Hematopoietic multipotent progenitor cell treated with erythropoietin and hydrocortisone succinate and interleukin-3 and kit ligand, for 17 days (in vitro differentiated cells): ENCODE results near the gene SMYD5.
"Not testable (repeated sequence)": the region's sequence is repeated elsewhere in the genome, so short reads cannot be mapped to it uniquely, and the experiment has no call there.

ENCODE experiments used
- DNase-seq: peaks from one replicate; pipeline ENCODE4 v3.0.0-alpha.2; 2015; ENCODE audit warnings: low spot score

The SMYD5 gene

GRCh38 chr2:73214120-73215035 lies at the start of gene SMYD5:
SMYD5 (plus strand) TSS chr2:73214245; CDS start chr2:73214267, 22 bp downstream.
- DNase-seq, result peak; percentile 85

GRCh38 chr2:73165978-73166377 lies 48.1 kb upstream of the SMYD5 start:
- DNase-seq, result not testable (repeated sequence)

- DNase-seq, result not testable (repeated sequence)
These were observed 47.2 kb upstream of the SMYD5 start for GRCh38 chr2:73166813-73167212.

- not testable (repeated sequence) for DNase-seq
These were observed 45.7 kb upstream of the SMYD5 start for GRCh38 chr2:73168348-73168747.

- not testable (repeated sequence) for DNase-seq
These were observed 43.7 kb upstream of the SMYD5 start for GRCh38 chr2:73170341-73170740.

- DNase-seq, result no peak
These were observed 41.1 kb upstream of the SMYD5 start for GRCh38 chr2:73172963-73173362.

- DNase-seq, result no peak
These were observed 40.3 kb upstream of the SMYD5 start for GRCh38 chr2:73173781-73174180.

GRCh38 chr2:73174244-73174643 lies 39.8 kb upstream of the SMYD5 start:
- no peak for DNase-seq

- no peak for DNase-seq
These were observed 38.9 kb upstream of the SMYD5 start for GRCh38 chr2:73174941-73175662.

GRCh38 chr2:73175663-73176204 lies 38.3 kb upstream of the SMYD5 start:
- no peak for DNase-seq

GRCh38 chr2:73176205-73176880 lies 37.7 kb upstream of the SMYD5 start:
- no peak for DNase-seq

GRCh38 chr2:73176881-73177644 lies 37.0 kb upstream of the SMYD5 start:
- peak; percentile 77 for DNase-seq

- no peak for DNase-seq
These were observed 36.3 kb upstream of the SMYD5 start for GRCh38 chr2:73177645-73178255.

- no peak for DNase-seq
These were observed 28.1 kb upstream of the SMYD5 start for GRCh38 chr2:73185965-73186364.

GRCh38 chr2:73187549-73187948 lies 26.5 kb upstream of the SMYD5 start:
- DNase-seq, result no peak

- DNase-seq, result no peak
These were observed 16.5 kb upstream of the SMYD5 start for GRCh38 chr2:73197579-73197978.

GRCh38 chr2:73200281-73200680 lies 13.8 kb upstream of the SMYD5 start:
- DNase-seq, result not testable (repeated sequence)

GRCh38 chr2:73202156-73203054 lies 11.6 kb upstream of the SMYD5 start, which contains the start of gene NOTO:
NOTO (plus strand) TSS chr2:73202574; CDS start chr2:73202667, 93 bp downstream.
- no peak for DNase-seq

GRCh38 chr2:73203055-73203681 lies 10.9 kb upstream of the SMYD5 start:
- DNase-seq, result no peak
